Activated CD4-positive, alpha-beta T cell treated with anti-CD3 and anti-CD28 coated beads for 36 hours (primary cell): ENCODE results near the gene ZNF326. TPM values are rescaled to one million over a fixed set of nuclear protein-coding genes. Genes with fewer than 3 reads are reported as not detected.

Experiments
- ATAC-seq: fragments of 200-7000 bp; cut with Tn5 transposase; one replicate; pipeline ENCODE4 v1.10.0; 2021; ENCODE audit warnings: mild to moderate bottlenecking, moderate library complexity
- CTCF ChIA-PET: fragments of 350-600 bp; sonication (Branson Sonifier 250); formaldehyde crosslinking; loops from one replicate; lab custom pipeline; 2021; ENCODE audit warnings: antibody characterized with exemption; lab: Charles Lee
- POLR2A ChIA-PET: fragments of 350-600 bp; sonication (Branson Sonifier 250); formaldehyde crosslinking; loops from one replicate; lab custom pipeline; 2021; ENCODE audit warnings: antibody characterized with exemption, inconsistent platforms; lab: Charles Lee
- DNase-seq: peaks from one replicate; pipeline ENCODE4 v3.0.0-alpha.2; 2020
- H3K27ac Mint-ChIP-seq: one replicate; pipeline ENCODE4 v1.8.0; 2021; ENCODE audit warnings: mixed read lengths
- H3K27me3 Mint-ChIP-seq: one replicate; pipeline ENCODE4 v1.8.0; 2021; ENCODE audit warnings: mixed read lengths
- H3K36me3 Mint-ChIP-seq: one replicate; pipeline ENCODE4 v1.8.0; 2021; ENCODE audit warnings: low read depth, mixed read lengths
- H3K4me1 Mint-ChIP-seq: one replicate; pipeline ENCODE4 v1.8.0; 2021; ENCODE audit warnings: mixed read lengths
- H3K4me3 Mint-ChIP-seq: one replicate; pipeline ENCODE4 v1.8.0; 2021; ENCODE audit warnings: mild to moderate bottlenecking, moderate library complexity, mixed read lengths
- H3K9me3 Mint-ChIP-seq: one replicate; pipeline ENCODE4 v1.8.0; 2021; ENCODE audit warnings: low read depth, mixed read lengths
- intact Hi-C, 2 experiments: fragments of 100-400 bp; cut with DNase I in 1 of 2; cut with micrococcal nuclease in 1 of 2; formaldehyde crosslinking; loops; one replicate each; pipeline versions ENCODE4 v1.14.2 to v1.15.1; 2022 to 2024; cut with DNase I, micrococcal nuclease
- total RNA-seq, 2 experiments: library from RNA; stranded (reverse); gene quantifications; one replicate each; pipeline ENCODE4 v1.2.3, GENCODE V29; 2021

ZNF326 gene
- total RNA-seq, 2 experiments from 2014 or later: 19.4 to 20.5 TPM

- DNase-seq (no peak), ATAC-seq (no peak)
- Mint-ChIP-seq H3K36me3 (no peaks in the 10 kb centered on the region), H3K4me3 (no peak overlapping the region), H3K27ac (no peak overlapping the region), H3K27me3 (peaks cover 17% of the 10 kb centered on the region), H3K9me3 (no peaks in the 10 kb centered on the region), H3K4me1 (no peaks in the 10 kb centered on the region)
- POLR2A ChIA-PET: no interaction called here
- intact Hi-C loops: no loop called here
- CTCF ChIA-PET: no interaction called here
Measured at GRCh38 chr1:90083995-90084394, 89.1 kb downstream of the ZNF326 start.

Other genes with a start within 250 kb of the ZNF326 start
- 10 to 100 TPM; 24.3 to 30.0 TPM for gene LRRC8D, start 174.1 kb upstream of the ZNF326 start, total RNA-seq